HuH-7.5 (cell line): ENCODE data around the gene WDR70.
A peak's percentile ranks its signal among the peaks of the same experiment; 100 is the strongest.
"Not testable (repeated sequence)": the region's sequence is repeated elsewhere in the genome, so short reads cannot be mapped to it uniquely, and the experiment has no call there.

Experiments
- DNase-seq: peaks from one replicate; pipeline ENCODE4 v3.0.0; 2011; ENCODE audit warnings: low spot score

The WDR70 gene

DNA sequence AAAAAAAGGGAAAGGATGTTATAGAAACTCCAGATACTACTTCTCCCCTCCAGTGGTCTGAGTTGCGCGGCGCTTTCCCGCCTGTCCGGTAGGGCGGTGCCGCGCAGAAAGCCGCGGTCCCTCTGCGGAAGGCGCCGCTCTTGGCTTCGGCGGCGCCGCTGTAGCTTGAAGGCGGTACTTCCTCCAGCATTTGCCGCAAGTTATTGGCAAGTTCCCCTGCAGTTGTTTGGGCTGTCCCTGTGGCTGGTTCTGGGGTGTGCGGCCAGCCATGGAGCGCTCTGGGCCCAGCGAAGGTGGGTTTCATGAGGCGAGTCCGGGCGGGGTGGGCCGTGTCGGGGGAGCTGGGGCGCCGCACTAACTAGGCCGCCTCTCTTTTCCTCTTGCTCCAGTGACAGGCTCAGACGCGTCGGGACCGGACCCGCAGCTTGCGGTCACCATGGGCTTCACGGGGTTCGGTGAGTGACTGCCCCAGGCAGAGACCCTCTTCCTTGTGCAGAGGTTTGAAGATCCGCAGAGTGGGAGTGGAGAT lies at the start of gene WDR70:
TSS of gene WDR70 (plus strand) at position 219 of the 529 bp plus-strand sequence. CDS start at position 269, 50 bp downstream.
- DNase-seq, result peak; percentile 57

GRCh38 chr5:37334754-37335153 lies 44.4 kb upstream of the WDR70 start:
- DNase-seq, result not testable (repeated sequence)

GRCh38 chr5:37342741-37343140 lies 36.4 kb upstream of the WDR70 start:
- not testable (repeated sequence) for DNase-seq

- no peak for DNase-seq
Observed at GRCh38 chr5:37355161-37355560, 24.0 kb upstream of the WDR70 start.

GRCh38 chr5:37370550-37370863 lies 8.6 kb upstream of the WDR70 start:
- DNase-seq, result no peak

DNA sequence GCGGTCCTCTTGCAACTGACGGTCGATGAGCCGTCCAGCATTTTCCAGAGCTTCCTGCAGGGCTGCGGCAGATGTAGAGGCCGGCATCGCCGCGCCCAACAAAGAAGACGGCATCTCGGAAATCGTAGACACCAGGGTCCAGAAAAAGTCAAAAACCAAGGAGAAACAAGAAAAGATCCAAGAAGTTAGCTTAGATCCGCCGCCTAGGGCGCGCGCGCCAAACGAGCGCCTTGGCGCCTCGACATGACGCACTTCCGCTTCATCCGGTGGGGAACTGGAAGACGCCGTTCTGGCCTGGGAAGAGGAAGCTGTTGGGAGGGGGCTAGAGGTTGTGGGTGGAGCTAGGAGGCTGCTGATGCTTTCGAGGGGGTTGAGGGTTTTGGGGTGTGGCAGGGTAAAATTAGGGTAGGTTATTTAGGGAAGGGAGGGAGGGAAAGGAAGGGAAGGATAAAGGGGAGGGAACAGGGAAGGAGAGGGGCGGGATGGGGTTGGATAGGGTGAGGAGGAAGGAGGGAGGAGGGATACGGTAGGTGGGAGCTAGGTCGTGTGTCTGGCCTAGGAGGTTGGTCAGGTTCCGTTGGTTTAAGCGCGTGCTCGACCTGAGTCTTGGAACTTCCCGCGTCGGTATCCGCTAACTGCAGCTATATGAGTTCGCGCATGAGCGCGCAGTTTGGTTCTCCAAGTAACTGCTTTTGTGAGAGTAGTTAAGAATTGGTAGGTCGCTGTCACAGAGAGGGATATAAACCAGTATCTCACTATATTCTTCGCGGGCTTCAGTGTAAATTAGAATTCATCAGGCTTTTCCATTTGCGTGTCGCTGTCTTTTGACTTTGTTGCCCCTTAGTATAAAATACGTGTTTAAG lies 8.0 kb upstream of the WDR70 start, which contains the start of gene NUP155:
TSS of gene NUP155 (minus strand) at position 243 of the 863 bp plus-strand sequence. CDS start at position 114, 129 bp downstream.
- DNase-seq, result peak; percentile 84

DNA sequence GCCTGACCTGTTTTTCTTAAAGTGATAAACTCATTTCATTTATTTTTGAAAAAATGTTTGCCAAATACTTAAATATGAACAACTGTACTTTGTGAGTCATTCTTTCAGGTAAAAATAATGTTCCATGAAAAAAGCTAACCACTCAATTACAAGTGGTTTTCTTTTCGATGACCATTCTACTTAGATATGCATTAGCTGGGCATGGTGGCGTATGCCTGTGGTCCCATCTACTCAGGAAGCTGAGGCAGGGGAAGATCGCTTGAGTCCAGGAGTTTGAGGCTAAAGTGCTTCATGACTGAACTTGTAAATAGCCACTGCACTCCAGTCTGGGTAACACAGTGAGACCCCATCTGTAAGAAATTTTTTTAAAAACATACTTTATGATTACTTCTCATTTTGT lies 4.0 kb upstream of the WDR70 start:
- DNase-seq, result no peak

DNA sequence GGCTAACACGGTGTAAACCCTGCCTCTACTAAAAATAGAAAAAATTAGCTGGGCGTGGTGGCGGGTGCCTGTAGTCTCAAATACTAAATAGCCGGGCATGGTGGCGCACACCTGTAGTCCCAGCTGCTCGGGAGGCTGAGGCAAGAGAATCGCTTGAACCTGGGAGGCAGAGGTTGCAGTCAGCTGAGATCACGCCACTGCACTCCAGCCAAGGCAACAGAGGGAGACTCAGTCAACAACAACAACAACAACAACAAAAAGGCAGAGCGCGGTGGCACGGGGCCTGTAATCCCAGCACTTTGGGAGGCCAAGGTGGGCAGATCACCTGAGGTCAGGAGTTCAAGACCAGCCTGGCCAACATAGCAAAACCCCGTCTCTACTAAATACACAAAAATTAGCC lies 1.1 kb upstream of the WDR70 start:
- DNase-seq, result not testable (repeated sequence)

- no peak for DNase-seq
Observed at GRCh38 chr5:37391591-37391990, 12.5 kb downstream of the WDR70 start.

GRCh38 chr5:37396352-37396751 lies 17.2 kb downstream of the WDR70 start:
- DNase-seq, result no peak

DNA sequence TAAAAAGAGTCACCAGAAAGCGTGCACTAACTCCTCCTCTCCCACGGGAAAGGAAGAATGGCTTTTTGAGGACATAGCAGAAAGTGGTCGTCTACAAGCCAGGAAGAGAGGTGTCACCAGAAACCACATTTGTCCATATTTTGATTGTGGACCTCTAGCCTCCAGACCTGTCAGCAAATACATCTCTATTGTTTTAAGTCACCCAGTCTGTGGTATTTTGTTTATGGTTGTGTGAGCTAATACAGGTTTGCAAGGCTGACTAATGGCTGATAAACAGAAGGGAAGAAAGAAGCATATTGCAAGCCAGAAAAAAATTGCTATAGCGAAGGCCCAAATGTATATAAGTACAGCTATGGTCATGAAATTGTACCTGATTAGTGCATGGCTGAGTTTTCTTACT lies 21.4 kb downstream of the WDR70 start:
- DNase-seq, result no peak

DNA sequence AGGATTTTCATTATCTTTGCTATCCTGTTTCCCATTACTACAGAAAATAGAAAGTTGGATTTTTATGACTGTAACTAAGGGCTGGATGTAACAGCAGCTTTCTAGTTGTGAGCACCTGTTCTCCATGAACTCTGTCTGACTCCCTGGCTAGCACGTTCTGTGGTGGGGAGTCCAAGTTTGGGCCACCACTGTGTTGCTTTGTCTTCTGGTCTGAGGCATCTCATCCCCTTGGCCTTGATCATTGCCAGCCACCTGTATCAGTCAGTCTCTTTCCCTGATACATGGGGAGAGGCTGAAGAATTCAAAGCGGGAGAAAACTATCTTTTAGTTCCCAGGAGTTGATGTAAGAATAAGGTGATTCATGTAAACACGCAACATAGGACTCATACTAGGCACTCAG lies 33.4 kb downstream of the WDR70 start:
- no peak for DNase-seq

DNA sequence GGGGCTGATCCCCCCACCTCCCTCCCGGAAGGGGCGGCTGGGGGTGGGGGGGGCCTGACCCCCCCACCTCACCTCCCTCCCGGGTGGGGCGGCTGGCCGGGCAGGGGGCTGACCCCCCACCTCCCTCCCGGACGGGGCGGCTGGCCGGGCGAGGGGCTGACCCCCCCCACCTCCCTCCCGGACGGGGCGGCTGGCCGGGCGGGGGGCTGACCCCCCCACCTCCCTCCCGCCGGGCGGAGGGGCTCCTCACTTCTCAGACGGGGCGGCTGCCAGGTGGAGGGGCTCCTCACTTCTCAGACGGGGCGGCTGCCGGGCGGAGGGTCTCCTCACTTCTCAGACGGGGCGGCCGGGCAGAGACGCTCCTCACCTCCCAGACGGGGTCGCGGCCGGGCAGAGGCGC lies 36.3 kb downstream of the WDR70 start:
- DNase-seq, result not testable (repeated sequence)

DNA sequence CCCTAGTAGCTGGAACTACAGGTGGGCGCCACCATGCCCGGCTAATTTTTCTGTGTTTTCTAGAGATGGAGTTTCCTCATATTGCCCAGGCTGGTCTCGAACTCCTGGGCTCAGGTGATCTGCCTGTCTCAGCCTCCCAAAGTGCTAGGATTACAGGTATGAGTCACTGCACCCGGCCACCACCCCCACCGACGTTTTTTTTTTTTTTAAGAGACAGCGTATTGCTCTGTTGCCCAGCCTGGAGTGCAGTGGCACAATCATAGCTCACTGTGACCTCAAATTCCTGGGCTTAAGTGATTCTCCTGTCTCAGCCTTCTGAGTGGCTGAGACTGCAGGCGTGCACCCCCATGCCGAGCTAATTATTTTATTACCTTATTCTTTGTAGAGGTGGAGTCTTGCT lies 38.2 kb downstream of the WDR70 start:
- no peak for DNase-seq

DNA sequence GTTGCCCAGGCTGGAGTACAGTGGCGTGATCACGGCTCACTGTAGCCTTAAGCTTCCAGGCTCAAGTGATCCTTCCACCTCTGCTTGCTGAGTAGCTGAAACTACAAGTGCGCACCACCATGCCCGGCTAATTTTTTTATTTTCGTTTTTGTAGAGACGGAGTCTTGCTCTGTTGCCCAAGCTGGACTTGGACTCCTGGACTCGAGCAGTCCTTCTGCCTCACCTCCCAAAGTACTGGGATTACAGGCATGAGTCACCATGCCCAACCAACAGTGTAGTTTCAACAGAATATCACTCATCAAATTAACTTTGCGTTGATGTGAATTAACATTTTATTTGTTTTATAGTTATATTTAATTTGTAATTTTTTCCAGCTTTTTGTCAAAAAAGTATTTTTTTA lies 45.3 kb downstream of the WDR70 start:
- DNase-seq, result no peak

DNA sequence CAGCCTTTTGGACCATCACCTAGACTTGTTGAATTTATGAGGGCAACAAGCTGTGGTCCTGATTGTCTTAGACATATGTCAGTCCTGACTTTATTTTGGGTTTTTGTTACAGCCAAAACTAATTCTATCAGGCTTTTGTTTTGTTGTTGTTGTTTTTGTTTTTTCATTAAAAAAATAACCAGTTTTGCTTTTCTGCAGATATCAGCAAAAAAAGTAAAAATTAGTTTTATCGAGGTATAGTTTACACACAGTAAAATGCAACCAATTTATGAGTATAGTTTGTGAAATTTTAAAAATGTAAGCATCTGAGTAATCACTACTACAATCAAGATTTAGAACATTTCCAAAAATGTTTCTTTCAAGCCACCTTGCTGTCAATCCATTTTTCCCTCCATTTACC lies 48.9 kb downstream of the WDR70 start:
- no peak for DNase-seq

GRCh38 chr5:37435261-37435660 lies 56.1 kb downstream of the WDR70 start:
- no peak for DNase-seq

DNA sequence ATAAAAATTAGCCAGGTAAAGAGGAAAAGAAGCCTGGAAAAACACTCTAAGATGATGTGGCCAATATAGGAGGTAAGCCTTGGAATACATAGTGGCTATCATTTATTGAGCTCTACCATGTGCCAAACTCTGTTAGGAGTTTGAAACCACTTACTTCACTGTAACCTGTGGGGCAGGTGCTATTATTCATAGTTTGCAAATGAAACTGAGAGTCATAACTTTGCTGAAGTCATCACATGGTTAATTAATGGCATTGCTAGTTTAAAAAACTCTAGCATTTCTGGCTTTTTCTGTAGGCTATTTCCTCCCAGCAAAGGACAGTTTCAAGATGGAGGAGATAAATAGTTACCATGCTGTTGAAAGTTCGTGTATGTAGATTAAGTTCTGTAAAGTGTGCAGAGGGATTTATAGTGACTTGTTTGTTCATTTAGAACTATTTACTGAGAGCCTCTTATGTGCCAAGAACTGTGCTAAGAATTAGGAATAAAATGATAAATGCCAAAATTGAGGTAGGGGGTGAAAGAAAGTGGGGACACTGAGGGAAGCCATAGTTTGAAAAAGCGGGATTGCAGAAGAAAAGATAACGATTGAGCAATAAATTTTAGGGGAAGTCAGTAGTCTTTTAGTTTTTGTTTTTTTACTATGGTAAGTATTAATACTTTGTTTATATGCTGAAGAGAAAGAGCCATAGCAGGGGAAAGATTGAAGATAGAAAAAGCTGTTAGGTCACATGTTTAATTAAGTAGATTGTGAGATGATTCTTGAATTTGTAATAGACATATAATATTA lies 57.2 kb downstream of the WDR70 start:
- DNase-seq, result no peak

DNA sequence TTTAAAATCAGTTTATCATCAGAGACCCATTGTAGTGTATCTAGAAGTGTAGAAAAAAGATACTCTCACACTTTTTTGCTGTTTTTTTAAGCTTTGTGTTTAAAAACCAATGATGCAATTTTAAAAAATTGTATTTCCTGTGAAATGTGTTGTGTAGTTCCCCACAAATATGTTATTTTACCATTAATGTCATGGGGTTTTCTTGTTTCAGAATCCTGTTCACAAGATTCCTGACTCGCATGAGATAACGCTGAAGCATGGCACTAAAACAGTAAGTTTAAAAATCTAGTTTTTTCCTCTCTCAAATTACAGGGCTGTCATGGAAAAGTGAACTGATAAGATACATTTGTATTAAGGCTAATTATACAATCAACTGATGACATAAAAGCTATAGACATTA lies 58.6 kb downstream of the WDR70 start:
- no peak for DNase-seq

DNA sequence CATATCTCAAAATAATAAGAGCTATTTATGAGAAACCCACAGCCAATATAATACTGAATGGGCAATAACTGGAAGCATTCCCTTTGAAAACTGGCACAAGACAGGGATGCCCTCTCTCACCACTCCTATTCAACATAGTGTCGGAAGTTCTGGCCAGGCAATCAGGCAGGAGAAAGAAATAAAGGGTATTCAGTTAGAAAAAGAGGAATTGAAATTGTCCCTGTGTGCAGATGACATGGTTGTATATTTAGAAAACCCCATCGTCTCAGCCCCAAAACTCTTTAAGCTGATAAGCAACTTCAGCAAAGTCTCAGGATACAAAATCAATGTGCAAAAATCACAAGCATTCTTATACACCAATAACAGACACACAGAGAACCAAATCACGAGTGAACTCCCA lies 66.7 kb downstream of the WDR70 start:
- not testable (repeated sequence) for DNase-seq

DNA sequence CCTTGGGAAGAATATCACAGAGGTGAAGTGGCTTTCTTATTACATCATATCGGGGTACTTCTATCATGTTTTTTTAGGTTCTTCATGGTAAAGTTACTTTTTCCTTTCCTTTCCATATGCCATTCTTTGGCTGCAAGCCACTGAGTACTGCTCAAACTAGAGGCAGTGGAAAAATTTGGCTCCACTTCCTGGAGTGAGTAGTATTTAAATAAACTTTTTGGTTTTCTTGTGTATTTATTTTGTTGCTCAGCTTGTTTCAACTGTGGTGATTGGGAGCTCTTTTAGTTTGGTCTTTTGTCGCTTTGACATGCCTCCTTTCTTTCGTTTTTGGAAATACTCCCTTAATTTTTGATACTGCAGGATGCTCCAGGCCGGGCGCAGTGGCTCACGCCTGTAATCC lies 69.8 kb downstream of the WDR70 start:
- DNase-seq, result no peak

- DNase-seq, result not testable (repeated sequence)
Observed at GRCh38 chr5:37451991-37452390, 72.9 kb downstream of the WDR70 start.

- DNase-seq, result not testable (repeated sequence)
Observed at GRCh38 chr5:37453252-37453651, 74.1 kb downstream of the WDR70 start.
